Esophagus muscularis mucosa (tissue), 4 donors: ENCODE results near the gene GTSE1. TPM values are rescaled to one million over a fixed set of nuclear protein-coding genes. Genes with fewer than 3 reads are reported as not detected.

Source experiments
- DNase-seq: peaks from one replicate; pipeline ENCODE4 v3.0.0-alpha.2; 2017; ENCODE audit errors: extremely low spot score
- H3K27ac ChIP-seq, 4 donors: fragments of 200-600 bp; sonication (generic); replicated peaks in 1 of 4; 1 replicate in 3 of 4; 2 replicates in 1 of 4; pipeline ENCODE4 v1.5.1; 2016 to 2019; ENCODE audit warnings: mild to moderate bottlenecking in 1 of 4
- H3K27me3 ChIP-seq, 4 donors: fragments of 200-600 bp; sonication (generic); one replicate each; pipeline versions ENCODE4 v1.5.1 to v1.6.0; 2016 to 2019
- H3K36me3 ChIP-seq, 4 donors: fragments of 200-600 bp; sonication (generic); one replicate each; pipeline ENCODE4 v1.5.1; 2016 to 2019
- H3K4me1 ChIP-seq, 4 donors: fragments of 200-600 bp; sonication (generic); one replicate each; pipeline ENCODE4 v1.5.1; 2016 to 2019
- H3K4me3 ChIP-seq, 4 donors: fragments of 200-600 bp; sonication (generic); 1 replicate in 2 of 4; 2 replicates in 2 of 4; pipeline ENCODE4 v1.5.1; 2016 to 2019; ENCODE audit warnings: mild to moderate bottlenecking in 4 of 4, moderate library complexity in 1 of 4
- H3K9me3 ChIP-seq, 4 donors: fragments of 200-600 bp; sonication (generic); 1 replicate in 3 of 4; 2 replicates in 1 of 4; pipeline ENCODE4 v1.5.1; 2016 to 2019
- CTCF ChIP-seq, 3 experiments: fragments of 200-600 bp in 2 of 3; fragments of 450-650 bp in 1 of 3; sonication (generic) in 2 of 3; IDR thresholded peaks; one replicate each; pipeline ENCODE4 v1.5.1; 2017 to 2019; ENCODE audit warnings: antibody characterized with exemption in 3 of 3, mild to moderate bottlenecking in 2 of 3, moderate library complexity in 1 of 3
- EP300 ChIP-seq: sonication (generic); formaldehyde crosslinking; IDR thresholded peaks from one replicate; pipeline ENCODE4 v1.6.1; 2017; ENCODE audit warnings: antibody characterized with exemption
- POLR2A ChIP-seq: fragments of 450-650 bp; IDR thresholded peaks from one replicate; pipeline ENCODE4 v1.6.1; 2017; ENCODE audit warnings: antibody characterized with exemption, moderate library complexity, mild to moderate bottlenecking, low read depth
- POLR2AphosphoS5 ChIP-seq, 2 donors: sonication (generic); formaldehyde crosslinking; IDR thresholded peaks; one replicate each; pipeline ENCODE4 v1.6.1; 2017; ENCODE audit warnings: antibody characterized with exemption in 2 of 2
- WGBS: methylation state at CpG from one replicate; pipeline ENCODE4 v1.1.5; 2018; 5-methylcytosine and 5-hydroxymethylcytosine counted together
- intact Hi-C: fragments of 100-400 bp; cut with DNase I; formaldehyde crosslinking; loops from one replicate; pipeline ENCODE4 v1.15.1; 2023
- total RNA-seq, 4 donors: library from RNA; depleted of rRNA; stranded (reverse); fragments of >200 nt; gene quantifications; one replicate each; pipeline versions ENCODE4 v1.1.0 to v1.2.1, GENCODE V29; 2016

Gene GTSE1
- total RNA-seq, 4 donors from 2014 or later = 1.0 TPM; not detected in 3

DNA sequence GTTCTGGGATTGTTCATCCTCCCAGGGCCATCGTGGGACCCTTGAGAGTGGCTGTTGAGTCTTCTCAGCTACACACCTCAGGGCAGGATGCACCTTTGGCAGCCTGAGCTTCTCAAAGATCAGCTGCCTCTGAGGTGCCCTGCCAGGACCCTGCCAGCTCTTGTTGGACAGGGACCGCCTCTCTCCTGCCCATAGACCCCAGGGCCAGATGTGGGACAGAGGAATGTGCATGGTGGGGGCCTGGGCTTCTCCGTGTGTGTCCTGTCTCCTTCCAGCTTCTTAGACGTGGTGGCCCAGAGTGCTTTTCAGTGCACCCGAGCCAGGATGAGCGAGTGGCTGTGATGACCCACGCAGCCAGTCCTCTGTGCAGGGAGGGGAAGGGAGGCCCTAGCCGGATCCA, 32.9 kb downstream of the GTSE1 start:
- Histone ChIP-seq H3K9me3 (no peaks in the 10 kb centered on the region), H3K4me3 (no peak overlapping the region), H3K36me3 (no peaks in the 10 kb centered on the region), H3K27ac (no peak overlapping the region), H3K27me3 (no peaks in the 10 kb centered on the region), H3K4me1 (peaks cover 0 to 2% (median 1%) of the 10 kb centered on the region in 4 donors)
- TF ChIP-seq CTCF (IDR thresholded peaks at IDR 0.05) (no peak), EP300 (no peak), POLR2A (no peak), POLR2AphosphoS5 (IDR thresholded peaks at IDR 0.05) (no peak)
- intact Hi-C loops = no loop called here
- WGBS = 90% methylated on average over 7 of the region's 8 CpGs
- no peak for DNase-seq

DNA sequence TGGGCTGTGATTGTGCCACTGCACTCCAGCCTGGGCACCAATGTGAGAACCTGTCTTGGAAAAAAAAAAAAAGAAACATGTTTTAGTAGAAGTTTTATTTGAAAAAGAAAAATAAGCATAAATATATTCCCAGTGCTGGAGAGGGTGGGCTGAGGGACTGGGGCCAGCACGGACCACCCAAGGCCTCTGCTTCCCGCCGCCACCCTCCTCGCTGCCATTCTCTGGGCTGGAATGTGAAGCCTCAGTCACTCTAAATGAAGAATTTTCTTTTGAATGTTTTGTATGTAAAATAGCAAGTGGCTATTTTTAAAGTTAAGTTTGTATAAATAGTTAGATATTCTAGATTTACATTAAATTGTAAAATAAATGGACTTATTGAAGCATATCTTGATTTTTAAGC, 33.8 kb downstream of the GTSE1 start:
- no peak overlapping the region for H3K27ac ChIP-seq
- H3K27me3 ChIP-seq = no peaks in the 10 kb centered on the region
- WGBS = 93% methylated on average over 4 of the region's 4 CpGs
- H3K4me1 ChIP-seq = peaks cover 0 to 9% (median 8%) of the 10 kb centered on the region in 4 donors
- intact Hi-C loops = no loop called here
- H3K4me3 ChIP-seq = no peak overlapping the region
- TF ChIP-seq POLR2A = no peak
- TF ChIP-seq POLR2AphosphoS5 (IDR thresholded peaks at IDR 0.05) = no peak
- TF ChIP-seq CTCF (IDR thresholded peaks at IDR 0.05) = no peak
- TF ChIP-seq EP300 = no peak
- H3K36me3 ChIP-seq = no peaks in the 10 kb centered on the region
- DNase-seq = no peak
- no peaks in the 10 kb centered on the region for H3K9me3 ChIP-seq

DNA sequence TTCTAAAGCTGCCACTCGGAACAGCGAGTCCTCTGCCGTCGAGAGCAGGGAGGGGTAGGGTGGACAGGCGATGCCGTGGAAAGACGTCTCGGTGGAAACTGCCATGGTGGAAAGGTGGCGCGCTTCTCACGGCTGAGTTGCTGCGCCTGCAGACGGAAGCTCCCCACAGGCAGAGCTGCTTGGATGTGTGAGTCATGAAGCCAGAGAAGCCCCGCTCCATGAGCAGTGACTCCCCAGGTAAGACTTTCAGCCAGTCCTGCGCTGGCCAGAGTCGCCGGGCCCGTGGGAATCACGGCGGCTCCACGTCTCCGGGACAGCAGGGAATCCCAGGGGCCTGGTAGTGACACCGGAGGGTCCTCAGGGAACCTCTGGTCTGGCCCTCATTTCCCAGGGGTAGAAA, 34.8 kb downstream of the GTSE1 start:
- 94% methylated on average over 13 of the region's 23 CpGs for WGBS
- Histone ChIP-seq H3K4me3 (no peak overlapping the region), H3K36me3 (no peaks in the 10 kb centered on the region), H3K9me3 (no peaks in the 10 kb centered on the region), H3K27me3 (no peaks in the 10 kb centered on the region), H3K4me1 (peaks cover 2 to 13% (median 11%) of the 10 kb centered on the region in 4 donors), H3K27ac (no peak overlapping the region)
- intact Hi-C loops = no loop called here
- DNase-seq = no peak
- no peak for TF ChIP-seq EP300
- no peak for TF ChIP-seq POLR2A
- no peak for TF ChIP-seq POLR2AphosphoS5 (IDR thresholded peaks at IDR 0.05)
- TF ChIP-seq CTCF (IDR thresholded peaks at IDR 0.05) = no peak

DNA sequence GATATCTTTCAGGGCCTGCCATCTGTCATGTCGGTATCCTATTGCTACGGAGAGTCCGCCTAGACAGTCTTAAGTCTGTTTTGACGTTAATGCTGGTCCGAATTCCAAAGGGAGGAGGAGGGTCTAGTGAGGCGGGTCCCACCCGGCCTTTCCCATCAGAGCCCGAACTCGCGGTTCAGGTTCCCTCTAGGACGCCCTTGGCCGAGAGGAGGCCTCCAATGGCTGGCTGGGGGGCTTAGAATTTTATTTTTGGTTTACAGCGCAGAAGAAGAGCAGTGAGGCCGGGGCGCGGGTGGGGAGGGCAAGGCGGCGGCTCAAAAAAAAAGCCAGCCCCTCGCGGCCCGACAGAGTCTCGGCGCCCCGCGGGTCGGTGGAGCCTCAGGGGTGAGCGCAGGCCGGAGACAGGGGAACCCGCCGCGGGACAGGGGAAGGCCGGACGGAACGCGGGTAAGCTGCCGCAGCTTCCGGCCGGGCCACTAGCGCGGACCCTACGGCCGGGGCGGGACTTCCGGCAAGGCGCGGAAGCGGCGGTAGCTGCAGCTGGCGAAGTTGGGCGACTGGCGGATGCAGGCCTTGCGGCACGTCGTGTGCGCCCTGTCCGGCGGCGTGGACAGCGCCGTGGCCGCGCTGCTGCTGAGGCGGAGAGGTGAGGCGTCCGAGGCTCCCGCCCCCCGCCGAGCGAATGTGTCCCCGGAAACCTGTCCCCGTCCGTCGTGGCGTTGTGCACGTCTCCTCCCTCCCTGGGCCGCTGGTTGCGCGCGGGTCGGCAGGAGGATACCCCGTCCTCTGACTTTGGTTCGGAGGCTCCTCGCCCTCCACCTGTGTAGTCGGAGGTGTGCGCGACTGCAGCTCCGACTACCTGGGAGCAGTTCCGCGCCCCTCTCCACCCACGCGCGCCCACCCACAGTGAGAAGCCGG, 38.8 kb downstream of the GTSE1 start, which contains the start of gene TRMU:
TSS of gene TRMU (plus strand) at position 514 of the 918 bp plus-strand sequence. CDS start at position 565, 51 bp downstream.
- no peak for TF ChIP-seq POLR2A
- TF ChIP-seq POLR2AphosphoS5 (IDR thresholded peaks at IDR 0.05) = peak; percentile 86 to 89
- peak in 1 of 3 experiments; percentile 9 for TF ChIP-seq CTCF (IDR thresholded peaks at IDR 0.05)
- intact Hi-C loops = no loop called here
- Histone ChIP-seq H3K27me3 (no peaks in the 10 kb centered on the region), H3K4me1 (peaks cover 12 to 34% (median 26%) of the 10 kb centered on the region in 4 donors), H3K9me3 (no peaks in the 10 kb centered on the region), H3K36me3 (peaks cover 21 to 30% (median 29%) of the 10 kb centered on the region in 4 donors), H3K27ac (peak within 1 kb of the TSS; percentile 88 to 93 (median 90)), H3K4me3 (peak within 1 kb of the TSS; percentile 85 to 91 (median 88))
- 1% methylated on average over 38 of the region's 93 CpGs for WGBS
- DNase-seq = no peak
